Pancreas (tissue), 10 donors: ENCODE data around the gene TMEM17. TPM values are rescaled to one million over a fixed set of nuclear protein-coding genes. Genes with fewer than 3 reads are reported as not detected.

Experiments
- ATAC-seq, 4 donors: fragments of 200-7000 bp; cut with Tn5 transposase; one replicate each; pipeline versions ENCODE4 v1.8.0 to v1.9.1; 2020; ENCODE audit warnings: mild to moderate bottlenecking in 4 of 4, moderate library complexity in 4 of 4
- DNase-seq, 6 donors: peaks; one replicate each; pipeline ENCODE4 v3.0.0-alpha.2; 2020
- FAIRE-seq: peaks from 2 replicates; lab custom pipeline; 2012; peaks lifted over from hg19 to GRCh38; lab: Jason Lieb, UNC
- H3K27ac ChIP-seq, 4 donors: fragments of 200-600 bp; sonication (generic); 1 replicate in 3 of 4; 2 replicates in 1 of 4; pipeline versions ENCODE4 v1.5.0 to v1.8.0; 2020
- H3K27me3 ChIP-seq, 4 donors: fragments of 200-600 bp; one replicate each; pipeline ENCODE4 v1.8.0; 2021
- H3K36me3 ChIP-seq, 3 donors: fragments of 200-600 bp; sonication (generic) in 1 of 3; one replicate each; pipeline versions ENCODE4 v1.5.0 to v1.8.0; 2020 to 2021
- H3K4me1 ChIP-seq, 3 donors: fragments of 200-600 bp; one replicate each; pipeline ENCODE4 v1.8.0; 2021
- H3K4me3 ChIP-seq, 4 donors: fragments of 200-600 bp; sonication (generic) in 2 of 4; one replicate each; pipeline versions ENCODE4 v1.5.0 to v1.8.0; 2020 to 2021
- H3K9me3 ChIP-seq, 4 donors: fragments of 200-600 bp; one replicate each; pipeline ENCODE4 v1.8.0; 2021
- WGBS, 2 donors: extraction: QIAGEN DNeasy Blood & Tissue Kit; methylation state at CpG; one replicate each; pipeline ENCODE4 v1.1.7; 2013; 5-methylcytosine and 5-hydroxymethylcytosine counted together
- intact Hi-C, 3 donors: fragments of 100-400 bp; cut with DNase I; formaldehyde crosslinking; loops; one replicate each; pipeline versions ENCODE4 v1.11.1 to v1.14.2; 2022
- polyA plus RNA-seq, 2 donors: library from polyadenylated mRNA; stranded (reverse); fragments of 200-250 nt; gene quantifications; one replicate each; pipeline ENCODE4 v1.2.3, GENCODE V29; 2013
- total RNA-seq, 6 donors: library from RNA; stranded (reverse); fragmentation: NEBNext Ultra II Directional in 4 of 6; extraction: Animal tissue kit (Norgen Biotek cat#: 25700) in 4 of 6; gene quantifications; one replicate each; pipeline versions ENCODE4 v1.2.1 to v1.2.4, GENCODE V29; 2021 to 2023
- TF ChIP-seq, protein P1 (sequence below), 4 donors: fragments of 200-600 bp; sonication (generic) in 3 of 4; IDR thresholded peaks; one replicate each; pipeline versions ENCODE4 v1.5.0 to v1.8.0; 2021; ENCODE audit warnings: antibody characterized with exemption in 4 of 4
- donor health status: healthy with polysubstance abuse.
- donor health status: DM: no; HTN: no; CAD: no; lungs with moderate emphysema.
- donor health status: DM: no; HTN: no; CAD: no.
- donor health status: control.
- donor health status: control.
- donor health status: Bipolar disorder and iron deficiency.
- donor health status: DM: yes; HTN: yes; CAD: no.
- donor health status: DM: no; HTN: no; CAD: no.
- donor health status: DM: no; HTN: no; CAD: no.
- donor health status: DM: yes; HTN: yes; CAD: no.

Gene TMEM17
- total and polyA plus RNA-seq, 8 donors = 1.3 to 5.8 (median 2.4) TPM

GRCh38 chr2:62459672-62460071, 46.3 kb downstream of the TMEM17 start:
- WGBS, 2 donors = 82 to 90% methylated on average over 2 of the region's 2 CpGs
- TF ChIP-seq, protein P1, sequence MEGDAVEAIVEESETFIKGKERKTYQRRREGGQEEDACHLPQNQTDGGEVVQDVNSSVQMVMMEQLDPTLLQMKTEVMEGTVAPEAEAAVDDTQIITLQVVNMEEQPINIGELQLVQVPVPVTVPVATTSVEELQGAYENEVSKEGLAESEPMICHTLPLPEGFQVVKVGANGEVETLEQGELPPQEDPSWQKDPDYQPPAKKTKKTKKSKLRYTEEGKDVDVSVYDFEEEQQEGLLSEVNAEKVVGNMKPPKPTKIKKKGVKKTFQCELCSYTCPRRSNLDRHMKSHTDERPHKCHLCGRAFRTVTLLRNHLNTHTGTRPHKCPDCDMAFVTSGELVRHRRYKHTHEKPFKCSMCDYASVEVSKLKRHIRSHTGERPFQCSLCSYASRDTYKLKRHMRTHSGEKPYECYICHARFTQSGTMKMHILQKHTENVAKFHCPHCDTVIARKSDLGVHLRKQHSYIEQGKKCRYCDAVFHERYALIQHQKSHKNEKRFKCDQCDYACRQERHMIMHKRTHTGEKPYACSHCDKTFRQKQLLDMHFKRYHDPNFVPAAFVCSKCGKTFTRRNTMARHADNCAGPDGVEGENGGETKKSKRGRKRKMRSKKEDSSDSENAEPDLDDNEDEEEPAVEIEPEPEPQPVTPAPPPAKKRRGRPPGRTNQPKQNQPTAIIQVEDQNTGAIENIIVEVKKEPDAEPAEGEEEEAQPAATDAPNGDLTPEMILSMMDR (IDR thresholded peaks at IDR 0.05) = no peak
- intact Hi-C loops = loop anchor here (5.0 to 10.0 kb wide), 2 partner anchors 315 to 318 kb away; no protein-coding TSS in a partner anchor

DNA sequence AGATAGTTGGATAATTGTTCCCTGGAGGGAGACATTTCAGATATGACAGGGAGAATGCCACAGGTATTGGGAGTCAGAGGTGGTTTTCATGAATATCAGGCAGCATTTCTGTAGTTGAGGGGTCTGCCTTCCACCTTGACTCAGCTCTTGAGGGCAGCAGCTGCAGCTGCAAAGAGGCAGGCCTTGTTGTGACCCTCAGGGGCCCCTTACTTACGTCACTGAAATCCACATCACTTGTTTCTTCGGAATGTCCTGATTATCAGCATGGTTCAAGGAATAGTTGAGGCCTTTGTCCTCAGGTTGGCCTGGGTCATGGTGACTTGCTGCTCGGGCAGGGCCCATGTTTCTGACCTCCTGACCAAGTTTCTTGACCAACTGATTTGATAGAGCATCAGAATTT, 46.9 kb downstream of the TMEM17 start:
- no peak for FAIRE-seq
- no peaks in the 10 kb centered on the region for H3K36me3 ChIP-seq
- intact Hi-C loops = loop anchor here (5.0 to 10.0 kb wide), 2 partner anchors 316 to 318 kb away; no protein-coding TSS in a partner anchor
- no peak overlapping the region for H3K4me3 ChIP-seq
- H3K27ac ChIP-seq = no peak overlapping the region
- H3K9me3 ChIP-seq = no peaks in the 10 kb centered on the region
- H3K27me3 ChIP-seq = no peaks in the 10 kb centered on the region
- TF ChIP-seq, protein P1 (IDR thresholded peaks at IDR 0.05) = no peak
- no peak for ATAC-seq
- no peak for DNase-seq
- 91 to 97% methylated on average over 3 of the region's 3 CpGs for WGBS, 2 donors
- peaks cover 0 to 8% (median 3%) of the 10 kb centered on the region in 3 donors for H3K4me1 ChIP-seq

More at GRCh38 chr2:62459672-62460071, 46.3 kb downstream of the TMEM17 start:
- no peak for DNase-seq
- no peak for FAIRE-seq
- ATAC-seq = no peak
- H3K36me3 ChIP-seq = no peaks in the 10 kb centered on the region
- H3K4me1 ChIP-seq = peaks cover 0 to 8% (median 3%) of the 10 kb centered on the region in 3 donors
- H3K4me3 ChIP-seq = no peak overlapping the region
- H3K9me3 ChIP-seq = no peaks in the 10 kb centered on the region
- no peak overlapping the region for H3K27ac ChIP-seq
- H3K27me3 ChIP-seq = no peaks in the 10 kb centered on the region

DNA sequence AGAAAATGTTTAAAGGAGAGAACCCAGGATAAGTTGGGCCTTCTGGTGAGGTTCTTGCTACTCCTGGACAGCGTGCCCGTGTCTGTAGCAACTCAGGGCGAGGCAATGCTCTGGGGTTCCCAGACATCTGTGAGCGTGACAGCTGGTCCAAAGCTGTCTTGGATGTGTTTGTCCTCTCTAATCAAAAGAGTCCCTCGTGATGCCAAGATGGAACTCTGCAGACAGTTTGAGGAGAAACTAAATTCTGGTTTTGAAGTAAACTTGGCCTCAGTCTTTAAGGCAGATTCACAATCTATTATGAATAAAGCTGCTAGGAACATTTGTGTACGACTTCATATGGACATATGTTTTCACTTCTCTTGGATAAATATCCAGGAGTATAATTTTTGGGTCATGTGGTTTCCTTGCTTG, 47.3 kb downstream of the TMEM17 start:
- FAIRE-seq (no peak), ATAC-seq (no peak), DNase-seq (no peak)
- no peak overlapping the region for H3K27ac ChIP-seq
- WGBS, 2 donors = 90 to 92% methylated on average over 6 of the region's 6 CpGs
- no peaks in the 10 kb centered on the region for H3K27me3 ChIP-seq
- no peaks in the 10 kb centered on the region for H3K36me3 ChIP-seq
- TF ChIP-seq, protein P1 (IDR thresholded peaks at IDR 0.05) = no peak
- intact Hi-C loops = loop anchor here (5.0 to 10.0 kb wide), 2 partner anchors 316 to 319 kb away; no protein-coding TSS in a partner anchor
- H3K4me1 ChIP-seq = peaks cover 0 to 8% (median 3%) of the 10 kb centered on the region in 3 donors
- no peaks in the 10 kb centered on the region for H3K9me3 ChIP-seq
- no peak overlapping the region for H3K4me3 ChIP-seq

DNA sequence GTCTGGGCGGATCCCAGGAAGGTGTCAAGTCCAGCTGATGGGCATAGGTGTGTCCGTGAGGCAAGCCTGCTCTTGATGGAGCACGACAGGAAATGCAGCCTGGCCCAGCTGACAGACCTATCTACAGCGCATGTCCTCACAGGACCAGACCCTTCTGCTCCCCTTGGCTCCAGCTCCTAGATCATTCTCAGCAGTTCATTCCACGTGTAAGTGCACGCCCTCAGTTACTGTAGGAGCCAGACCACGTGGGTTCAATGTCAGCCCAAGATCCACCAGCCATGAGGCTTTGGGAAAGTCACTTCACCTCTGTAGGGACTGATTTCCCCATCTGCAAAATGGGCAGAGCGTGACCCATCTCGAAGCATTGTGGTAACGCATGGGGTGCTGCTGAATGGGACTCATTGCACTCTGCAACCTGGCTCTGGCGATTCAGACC, 47.8 kb downstream of the TMEM17 start:
- Histone ChIP-seq H3K4me1 (peaks cover 0 to 8% (median 3%) of the 10 kb centered on the region in 3 donors), H3K9me3 (no peaks in the 10 kb centered on the region), H3K4me3 (no peak overlapping the region), H3K27me3 (no peaks in the 10 kb centered on the region), H3K36me3 (no peaks in the 10 kb centered on the region), H3K27ac (no peak overlapping the region)
- WGBS, 2 donors = 93 to 96% methylated on average over 11 of the region's 11 CpGs
- intact Hi-C loops = loop anchor here (5.0 to 10.0 kb wide), 2 partner anchors 317 to 319 kb away; no protein-coding TSS in a partner anchor
- FAIRE-seq (no peak), ATAC-seq (no peak), DNase-seq (no peak)
- TF ChIP-seq, protein P1 (IDR thresholded peaks at IDR 0.05) = no peak

DNA sequence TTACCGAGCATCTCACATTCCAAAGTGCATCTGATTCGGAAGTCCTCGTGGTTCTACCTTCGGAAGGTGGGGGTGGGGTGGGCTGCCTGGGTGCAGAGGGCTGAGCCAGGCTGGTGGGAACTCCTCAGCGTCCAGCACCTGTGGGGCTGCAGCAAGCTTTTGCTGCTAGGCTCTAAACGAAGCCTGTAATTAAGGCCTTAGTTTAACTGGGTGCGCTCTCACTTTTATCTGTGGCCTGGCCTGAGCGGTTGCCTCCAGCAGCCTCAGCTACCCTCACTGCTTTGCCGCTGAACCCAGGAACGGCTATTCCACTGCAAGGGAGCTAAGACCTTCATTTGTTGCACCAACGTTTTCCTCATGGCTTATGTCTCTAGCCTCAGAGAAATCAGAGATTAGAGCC, 48.4 kb downstream of the TMEM17 start:
- no peaks in the 10 kb centered on the region for H3K27me3 ChIP-seq
- TF ChIP-seq, protein P1 (IDR thresholded peaks at IDR 0.05) = no peak
- no peaks in the 10 kb centered on the region for H3K9me3 ChIP-seq
- WGBS, 2 donors = 28 to 29% methylated on average over 11 of the region's 11 CpGs
- H3K27ac ChIP-seq = peak overlapping the region; percentile 54 to 85 (median 80)
- peak; percentile 26 to 38 (median 36) for ATAC-seq
- intact Hi-C loops = loop anchor here (5.0 to 10.0 kb wide), 2 partner anchors 317 to 320 kb away; no protein-coding TSS in a partner anchor
- peak overlapping the region in 2 of 4 donors; percentile 56 to 59 for H3K4me3 ChIP-seq
- H3K4me1 ChIP-seq = peaks cover 0 to 8% (median 3%) of the 10 kb centered on the region in 3 donors
- H3K36me3 ChIP-seq = no peaks in the 10 kb centered on the region
- DNase-seq = peak in 3 of 6 donors; percentile 35 to 47 (median 41)
- no peak for FAIRE-seq
